ENCODE data around the gene LCOR.

Gene LCOR

DNA sequence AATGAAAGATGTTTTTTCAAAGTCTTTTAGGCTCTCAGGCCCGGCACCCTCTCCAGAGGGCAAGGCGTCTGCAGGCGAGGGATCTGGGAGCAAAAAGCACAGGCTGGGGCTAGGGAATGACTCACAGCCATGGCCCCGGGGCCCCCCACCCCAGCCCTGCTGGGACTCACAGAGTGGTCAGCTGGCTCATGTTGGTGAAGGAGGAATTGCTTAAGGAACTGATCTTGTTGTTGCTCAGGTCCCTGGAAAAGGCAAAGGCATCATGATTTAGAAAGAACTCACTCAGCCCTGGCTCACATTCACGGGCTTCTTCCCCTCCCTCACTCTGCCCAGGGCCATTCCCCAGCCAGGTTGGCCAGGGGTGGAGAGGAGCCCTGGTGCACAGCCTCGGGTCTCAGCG lies 202.2 kb downstream of the LCOR start:
- TF ChIP-seq ZBTB7A (IDR thresholded peaks at IDR 0.05; ENCODE audit: low read depth): no peak
- TF ChIP-seq CREB1 (IDR thresholded peaks at IDR 0.05; ENCODE audit: low read depth): no peak
- TF ChIP-seq YY1 (IDR thresholded peaks at IDR 0.05; ENCODE audit: low read depth): no peak
- no peak for TF ChIP-seq TEAD4 (IDR thresholded peaks at IDR 0.05)
- TF ChIP-seq TCF12 (IDR thresholded peaks at IDR 0.05; ENCODE audit: low read depth): no peak
- TF ChIP-seq RAD21 (IDR thresholded peaks at IDR 0.05; ENCODE audit: low read depth): no peak
- no peak for TF ChIP-seq FOXM1 (IDR thresholded peaks at IDR 0.05; ENCODE audit: borderline replicate concordance, low read depth)
- no peak for TF ChIP-seq NFIC (IDR thresholded peaks at IDR 0.05)
- TF ChIP-seq, protein P1, sequence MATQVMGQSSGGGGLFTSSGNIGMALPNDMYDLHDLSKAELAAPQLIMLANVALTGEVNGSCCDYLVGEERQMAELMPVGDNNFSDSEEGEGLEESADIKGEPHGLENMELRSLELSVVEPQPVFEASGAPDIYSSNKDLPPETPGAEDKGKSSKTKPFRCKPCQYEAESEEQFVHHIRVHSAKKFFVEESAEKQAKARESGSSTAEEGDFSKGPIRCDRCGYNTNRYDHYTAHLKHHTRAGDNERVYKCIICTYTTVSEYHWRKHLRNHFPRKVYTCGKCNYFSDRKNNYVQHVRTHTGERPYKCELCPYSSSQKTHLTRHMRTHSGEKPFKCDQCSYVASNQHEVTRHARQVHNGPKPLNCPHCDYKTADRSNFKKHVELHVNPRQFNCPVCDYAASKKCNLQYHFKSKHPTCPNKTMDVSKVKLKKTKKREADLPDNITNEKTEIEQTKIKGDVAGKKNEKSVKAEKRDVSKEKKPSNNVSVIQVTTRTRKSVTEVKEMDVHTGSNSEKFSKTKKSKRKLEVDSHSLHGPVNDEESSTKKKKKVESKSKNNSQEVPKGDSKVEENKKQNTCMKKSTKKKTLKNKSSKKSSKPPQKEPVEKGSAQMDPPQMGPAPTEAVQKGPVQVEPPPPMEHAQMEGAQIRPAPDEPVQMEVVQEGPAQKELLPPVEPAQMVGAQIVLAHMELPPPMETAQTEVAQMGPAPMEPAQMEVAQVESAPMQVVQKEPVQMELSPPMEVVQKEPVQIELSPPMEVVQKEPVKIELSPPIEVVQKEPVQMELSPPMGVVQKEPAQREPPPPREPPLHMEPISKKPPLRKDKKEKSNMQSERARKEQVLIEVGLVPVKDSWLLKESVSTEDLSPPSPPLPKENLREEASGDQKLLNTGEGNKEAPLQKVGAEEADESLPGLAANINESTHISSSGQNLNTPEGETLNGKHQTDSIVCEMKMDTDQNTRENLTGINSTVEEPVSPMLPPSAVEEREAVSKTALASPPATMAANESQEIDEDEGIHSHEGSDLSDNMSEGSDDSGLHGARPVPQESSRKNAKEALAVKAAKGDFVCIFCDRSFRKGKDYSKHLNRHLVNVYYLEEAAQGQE (IDR thresholded peaks at IDR 0.05; ENCODE audit: low read depth): no peak
- TF ChIP-seq EP300 (IDR thresholded peaks at IDR 0.05; ENCODE audit: borderline replicate concordance): no peak

DNA sequence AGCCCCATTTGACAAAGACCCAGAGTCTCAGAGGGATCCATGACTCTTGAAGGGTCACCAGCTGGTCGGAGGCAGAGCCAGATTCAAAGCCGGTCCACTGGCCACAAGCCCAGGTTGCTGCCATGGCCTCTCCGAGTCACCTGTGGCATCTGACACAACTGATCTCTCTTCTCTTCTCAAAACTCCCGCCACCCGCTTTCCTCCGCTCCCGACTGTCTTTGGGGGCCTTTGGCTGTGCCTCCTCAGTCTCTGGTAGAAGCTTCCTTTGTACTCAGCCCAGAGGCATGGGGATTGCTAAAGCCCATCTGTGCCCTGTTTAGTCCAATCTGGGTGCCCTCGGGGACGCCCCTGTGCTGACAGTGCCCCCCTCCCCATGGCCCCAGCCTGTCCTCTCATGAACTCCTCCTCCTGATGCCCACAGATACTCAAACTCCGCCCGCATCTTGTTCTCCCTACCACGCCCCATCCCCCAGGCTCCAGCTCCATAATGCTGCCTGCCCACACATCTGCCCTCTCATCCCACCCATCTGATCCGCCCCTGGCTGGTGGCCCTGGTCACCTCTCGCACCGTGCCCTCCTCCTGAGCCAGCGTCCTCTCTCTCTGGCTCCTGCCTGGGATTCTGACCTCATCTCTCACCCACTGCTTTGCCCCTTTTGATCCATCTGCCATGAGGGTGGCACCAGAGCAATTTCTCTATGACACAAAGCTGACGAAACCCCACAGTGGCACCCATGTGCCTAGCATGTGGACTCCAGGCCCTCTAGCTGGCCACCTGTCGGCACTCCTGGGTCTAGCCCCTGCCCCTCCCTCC lies 203.1 kb downstream of the LCOR start:
- TF ChIP-seq CEBPB (IDR thresholded peaks at IDR 0.05): no peak
- TF ChIP-seq, protein P1 (IDR thresholded peaks at IDR 0.05; ENCODE audit: low read depth): no peak

DNA sequence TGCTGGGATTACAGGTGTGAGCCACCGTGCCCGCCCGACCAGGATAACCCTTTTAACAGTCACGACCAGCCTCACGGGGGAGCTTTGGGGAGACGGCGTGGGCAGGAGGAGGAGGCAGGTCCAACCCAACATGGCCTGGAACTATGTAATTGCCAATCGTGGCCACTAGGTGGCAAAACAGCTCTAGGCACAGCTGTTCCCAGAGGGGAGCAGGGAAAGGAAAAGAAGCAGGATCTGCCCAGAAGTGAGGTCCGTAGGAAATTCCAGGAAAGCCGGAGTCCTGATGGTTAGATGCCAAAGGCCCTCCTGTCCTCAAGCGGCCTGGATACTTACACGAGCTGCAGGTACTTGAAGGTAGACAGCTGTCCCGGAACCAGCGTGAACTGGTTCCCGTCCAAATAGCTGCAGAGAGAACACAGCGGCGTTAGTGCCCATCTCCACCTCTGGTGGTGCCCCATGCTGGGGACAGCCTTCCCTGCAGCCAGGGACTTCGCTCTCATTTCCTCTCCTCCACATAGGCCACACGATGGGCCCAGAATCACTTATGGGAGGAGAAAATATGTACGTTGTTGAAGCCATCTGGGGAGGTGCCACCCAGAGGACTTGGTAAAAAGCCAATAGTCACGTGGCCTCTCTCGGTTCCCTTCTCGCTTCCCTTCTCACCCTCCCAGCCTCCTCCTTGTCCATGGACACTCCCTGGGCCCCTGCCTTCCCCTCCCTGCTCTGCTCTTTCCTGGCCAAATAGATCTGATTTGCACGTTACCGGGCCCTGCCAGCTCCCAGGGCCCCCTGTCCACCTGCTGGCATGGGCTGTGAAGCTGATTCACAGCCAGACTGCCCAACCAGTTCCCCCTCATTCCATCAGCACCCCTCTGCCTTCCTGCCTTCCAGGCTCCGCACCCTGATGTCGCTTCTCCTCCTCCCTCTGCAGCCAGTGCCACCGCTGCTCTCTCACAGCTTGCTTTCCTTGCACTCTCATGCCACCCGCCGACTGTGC lies 205.6 kb downstream of the LCOR start:
- TF ChIP-seq RAD21 (IDR thresholded peaks at IDR 0.05; ENCODE audit: low read depth) (peak; percentile 95), CREB1 (IDR thresholded peaks at IDR 0.05; ENCODE audit: low read depth) (no peak), TAF1 (IDR thresholded peaks at IDR 0.05; ENCODE audit: low read depth) (no peak), TCF12 (IDR thresholded peaks at IDR 0.05; ENCODE audit: low read depth) (peak; percentile 31), ZBTB7A (IDR thresholded peaks at IDR 0.05; ENCODE audit: low read depth) (0 out of 2 replicates have a peak, but pooled peaks have one; percentile 2), TEAD4 (IDR thresholded peaks at IDR 0.05) (peak; percentile 42), EP300 (IDR thresholded peaks at IDR 0.05; ENCODE audit: borderline replicate concordance) (peak; percentile 49; the same call in 1 of the 2 replicates), YY1 (IDR thresholded peaks at IDR 0.05; ENCODE audit: low read depth) (peak; percentile 34; the same call in 1 of the 2 replicates), FOXM1 (IDR thresholded peaks at IDR 0.05; ENCODE audit: borderline replicate concordance, low read depth) (no peak), EGR1 (IDR thresholded peaks at IDR 0.05) (0 out of 2 replicates have a peak, but pooled peaks have one; percentile 51), CEBPB (IDR thresholded peaks at IDR 0.05) (no peak), NFIC (IDR thresholded peaks at IDR 0.05) (peak; percentile 66)
- TF ChIP-seq, protein P2, sequence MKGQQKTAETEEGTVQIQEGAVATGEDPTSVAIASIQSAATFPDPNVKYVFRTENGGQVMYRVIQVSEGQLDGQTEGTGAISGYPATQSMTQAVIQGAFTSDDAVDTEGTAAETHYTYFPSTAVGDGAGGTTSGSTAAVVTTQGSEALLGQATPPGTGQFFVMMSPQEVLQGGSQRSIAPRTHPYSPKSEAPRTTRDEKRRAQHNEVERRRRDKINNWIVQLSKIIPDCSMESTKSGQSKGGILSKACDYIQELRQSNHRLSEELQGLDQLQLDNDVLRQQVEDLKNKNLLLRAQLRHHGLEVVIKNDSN (IDR thresholded peaks at IDR 0.05): peak; percentile 94
- TF ChIP-seq, protein P3, sequence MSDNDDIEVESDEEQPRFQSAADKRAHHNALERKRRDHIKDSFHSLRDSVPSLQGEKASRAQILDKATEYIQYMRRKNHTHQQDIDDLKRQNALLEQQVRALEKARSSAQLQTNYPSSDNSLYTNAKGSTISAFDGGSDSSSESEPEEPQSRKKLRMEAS (IDR thresholded peaks at IDR 0.05): peak; percentile 72
- TF ChIP-seq, protein P1 (IDR thresholded peaks at IDR 0.05; ENCODE audit: low read depth): no peak

DNA sequence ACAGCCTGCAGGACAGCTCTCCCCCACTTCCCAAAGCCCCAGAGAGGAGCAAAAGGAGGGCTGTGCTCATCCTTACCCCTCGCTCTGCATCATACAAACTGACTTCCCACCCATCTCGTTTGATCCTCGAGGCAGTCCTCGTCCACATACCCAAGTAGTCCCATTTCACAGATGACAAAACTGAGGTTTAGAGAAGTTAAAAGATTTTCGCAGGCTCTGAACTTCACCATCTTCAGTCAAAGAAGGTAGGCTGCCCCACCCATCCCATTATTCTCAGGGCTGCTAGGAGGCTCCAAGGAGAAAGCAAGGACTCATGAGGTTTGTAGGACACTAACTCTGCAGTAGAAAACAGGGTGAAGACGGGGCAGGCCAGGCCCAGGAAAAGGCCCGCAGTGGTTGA lies 206.6 kb downstream of the LCOR start:
- TF ChIP-seq YY1 (IDR thresholded peaks at IDR 0.05; ENCODE audit: low read depth): no peak
- TF ChIP-seq TCF12 (IDR thresholded peaks at IDR 0.05; ENCODE audit: low read depth): no peak
